GM18505 (cell line): ENCODE data around the gene NFIB.
A peak's percentile ranks its signal among the peaks of the same experiment; 100 is the strongest.

Experiments used
- ATAC-seq: cut with Tn5 transposase; IDR thresholded peaks from one replicate; pipeline ENCODE4 v1.9.1; 2021; ENCODE audit not compliant: unreplicated experiment
- POLR2A ChIP-seq: IDR thresholded peaks from 4 replicates; pipeline ENCODE4 v1.6.1; 2011; ENCODE audit warnings: borderline replicate concordance; ENCODE audit not compliant: insufficient read depth, insufficient read length; ENCODE audit errors: extremely low read depth

Gene NFIB

GRCh38 chr9:14340219-14340873 is 26.4 kb upstream of the NFIB start:
- no peak for TF ChIP-seq POLR2A
- no peak for ATAC-seq

GRCh38 chr9:14339746-14340145 is 25.8 kb upstream of the NFIB start:
- no peak for ATAC-seq
- no peak for TF ChIP-seq POLR2A

GRCh38 chr9:14337615-14338014 is 23.7 kb upstream of the NFIB start:
- no peak for ATAC-seq
- no peak for TF ChIP-seq POLR2A

- no peak for TF ChIP-seq POLR2A
- no peak for ATAC-seq
Measured at GRCh38 chr9:14336244-14336643, 22.3 kb upstream of the NFIB start.

- ATAC-seq: no peak
- no peak for TF ChIP-seq POLR2A
Measured at GRCh38 chr9:14331120-14331519, 17.2 kb upstream of the NFIB start.

- ATAC-seq: no peak
Measured at GRCh38 chr9:14327036-14327435, 13.1 kb upstream of the NFIB start.

GRCh38 chr9:14326264-14326826 is 12.4 kb upstream of the NFIB start:
- no peak for TF ChIP-seq POLR2A
- no peak for ATAC-seq

More at GRCh38 chr9:14327036-14327435, 13.1 kb upstream of the NFIB start:
- TF ChIP-seq POLR2A: no peak

- ATAC-seq: no peak
- no peak for TF ChIP-seq POLR2A
Measured at GRCh38 chr9:14325147-14325546, 11.2 kb upstream of the NFIB start.

GRCh38 chr9:14323985-14324650 is 10.2 kb upstream of the NFIB start:
- ATAC-seq: no peak

GRCh38 chr9:14323083-14323971 is 9.4 kb upstream of the NFIB start:
- peak; percentile 3 for ATAC-seq
- TF ChIP-seq POLR2A: no peak

More at GRCh38 chr9:14323985-14324650, 10.2 kb upstream of the NFIB start:
- TF ChIP-seq POLR2A: no peak

GRCh38 chr9:14322211-14323082 is 8.5 kb upstream of the NFIB start:
- ATAC-seq: peak; percentile 89
- peak; percentile 30 for TF ChIP-seq POLR2A

- no peak for ATAC-seq
- no peak for TF ChIP-seq POLR2A
Measured at GRCh38 chr9:14321517-14322130, 7.7 kb upstream of the NFIB start.
